Articular chondrocyte of knee joint (primary cell): Measurements from ENCODE around the gene HSFX3. TPM values are rescaled to one million over a fixed set of nuclear protein-coding genes. Genes with fewer than 3 reads are reported as not detected.

Experiments used
- total RNA-seq: library from RNA; depleted of rRNA; stranded (reverse); fragments of >200 nt; gene quantifications from 2 replicates; pipeline ENCODE4 v1.2.3, GENCODE V29; 2012

Gene HSFX3, protein sequence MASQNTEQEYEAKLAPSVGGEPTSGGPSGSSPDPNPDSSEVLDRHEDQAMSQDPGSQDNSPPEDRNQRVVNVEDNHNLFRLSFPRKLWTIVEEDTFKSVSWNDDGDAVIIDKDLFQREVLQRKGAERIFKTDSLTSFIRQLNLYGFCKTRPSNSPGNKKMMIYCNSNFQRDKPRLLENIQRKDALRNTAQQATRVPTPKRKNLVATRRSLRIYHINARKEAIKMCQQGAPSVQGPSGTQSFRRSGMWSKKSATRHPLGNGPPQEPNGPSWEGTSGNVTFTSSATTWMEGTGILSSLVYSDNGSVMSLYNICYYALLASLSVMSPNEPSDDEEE
- total RNA-seq: not detected in 2 replicates

DNA sequence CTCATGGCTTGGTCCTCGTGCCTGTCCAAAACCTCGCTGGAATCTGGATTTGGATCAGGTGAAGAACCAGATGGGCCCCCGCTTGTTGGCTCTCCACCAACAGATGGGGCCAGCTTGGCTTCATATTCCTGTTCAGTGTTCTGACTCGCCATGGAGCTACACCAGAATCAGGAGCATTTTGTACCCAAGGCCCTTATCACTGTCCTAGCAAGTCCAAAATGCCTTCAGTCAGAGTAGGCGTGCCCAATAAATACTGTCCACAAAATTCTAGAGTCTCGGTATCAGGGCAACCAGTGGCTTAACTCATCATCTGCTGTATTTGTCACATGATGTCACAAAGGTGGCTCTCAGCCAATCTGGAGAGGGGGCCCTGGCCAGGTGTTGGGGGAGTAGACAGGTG lies at the start of gene HSFX3:
Gene HSFX3, minus strand, starts transcription at position 224 of the 400 bp plus-strand sequence. Its CDS starts 72 bp downstream, at position 152.

DNA sequence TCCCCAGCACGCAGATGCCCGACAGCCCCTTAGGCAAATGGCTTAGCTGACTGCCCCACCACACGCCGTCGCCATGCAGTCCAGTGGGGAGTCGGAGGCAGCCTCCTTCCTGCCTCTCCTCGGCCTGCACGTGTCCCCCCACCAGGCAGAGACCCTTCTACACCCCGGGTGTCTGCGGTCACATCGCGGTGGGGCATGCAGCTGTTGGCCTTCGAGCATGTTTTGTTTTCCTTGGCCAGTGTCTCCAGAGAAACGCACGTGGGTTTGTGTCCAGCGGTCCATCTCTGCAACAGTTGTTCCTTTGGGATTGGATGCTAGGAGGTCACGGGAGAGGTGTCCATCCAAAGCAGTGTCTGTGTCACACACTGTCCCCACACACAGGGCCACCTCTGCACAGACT lies 45.5 kb upstream of the HSFX3 start, which contains the start of gene HSFX2:
Gene HSFX2, minus strand, starts transcription at position 101 of the 400 bp plus-strand sequence. CDS start 614 bp downstream, outside the sequence.

DNA sequence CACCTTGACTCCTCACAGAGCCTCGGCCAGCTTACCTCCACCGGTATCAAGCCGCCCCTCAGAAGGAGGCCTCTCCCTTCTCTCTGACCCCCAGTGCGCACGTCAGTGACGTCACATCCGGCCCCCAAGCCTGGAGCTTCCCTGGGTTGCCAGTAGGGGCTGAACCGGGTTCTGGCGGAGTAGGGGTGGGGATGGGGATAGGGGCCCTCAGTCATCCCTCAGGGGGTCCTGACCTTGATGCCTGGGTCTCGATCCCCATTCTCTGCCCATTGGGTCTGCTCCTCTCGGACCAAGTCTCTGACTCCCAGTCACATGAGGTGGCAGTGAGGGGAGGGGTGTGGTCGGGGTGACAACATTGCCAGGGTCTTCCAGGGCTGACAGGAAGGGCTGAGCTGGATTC lies 37.6 kb upstream of the HSFX3 start, which contains the start of gene MAGEA9B:
Gene MAGEA9B, minus strand, starts transcription at position 101 of the 400 bp plus-strand sequence. CDS start 4,280 bp downstream, outside the sequence.

DNA sequence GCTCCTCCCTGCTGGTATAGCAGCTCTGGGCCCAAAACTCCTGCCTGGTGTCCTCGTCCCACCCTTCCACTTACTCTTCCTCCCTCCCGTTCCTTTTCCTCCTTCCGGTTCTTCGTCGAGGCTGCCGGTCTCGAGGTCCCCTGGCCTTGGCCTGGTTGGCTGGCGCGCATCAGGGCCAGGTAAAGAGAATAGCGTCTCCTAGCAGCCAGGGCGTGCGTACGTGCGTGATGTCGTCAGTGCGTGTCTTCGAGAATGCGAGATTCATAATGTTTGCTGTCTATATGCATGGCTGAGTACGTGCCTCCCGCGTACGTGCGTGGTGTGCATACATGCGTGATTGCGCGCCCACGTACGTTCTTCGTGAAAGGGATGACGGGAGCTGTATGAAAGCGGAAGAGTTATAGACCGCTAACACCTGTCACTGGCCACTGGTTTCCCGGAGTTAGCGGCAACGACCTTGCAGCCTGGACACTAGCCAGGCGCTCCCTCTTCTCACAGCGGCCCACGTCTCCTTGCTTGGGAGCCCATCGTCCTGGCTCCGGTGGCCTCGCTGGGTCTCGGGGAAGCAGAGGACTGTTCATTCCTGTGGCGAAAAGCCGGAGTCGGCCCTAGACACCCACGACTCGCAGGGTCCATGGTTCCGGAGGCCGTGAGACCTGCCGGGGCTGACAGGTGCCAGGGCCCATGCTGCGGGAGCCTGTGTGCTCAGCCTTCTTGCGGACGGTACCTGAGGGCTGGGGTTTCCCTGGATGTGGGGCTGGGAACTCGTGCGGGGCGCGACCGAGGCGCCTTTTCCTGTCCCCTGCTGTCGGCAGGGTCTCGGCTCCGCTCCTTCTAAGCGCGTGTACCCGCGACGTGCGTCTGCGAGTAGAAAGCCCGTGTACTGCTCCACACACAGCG lies 8.9 kb downstream of the HSFX3 start, which contains the start of gene EOLA1:
Gene EOLA1, plus strand, starts transcription at position 392 of the 900 bp plus-strand sequence. CDS start 4,619 bp downstream, outside the sequence.

DNA sequence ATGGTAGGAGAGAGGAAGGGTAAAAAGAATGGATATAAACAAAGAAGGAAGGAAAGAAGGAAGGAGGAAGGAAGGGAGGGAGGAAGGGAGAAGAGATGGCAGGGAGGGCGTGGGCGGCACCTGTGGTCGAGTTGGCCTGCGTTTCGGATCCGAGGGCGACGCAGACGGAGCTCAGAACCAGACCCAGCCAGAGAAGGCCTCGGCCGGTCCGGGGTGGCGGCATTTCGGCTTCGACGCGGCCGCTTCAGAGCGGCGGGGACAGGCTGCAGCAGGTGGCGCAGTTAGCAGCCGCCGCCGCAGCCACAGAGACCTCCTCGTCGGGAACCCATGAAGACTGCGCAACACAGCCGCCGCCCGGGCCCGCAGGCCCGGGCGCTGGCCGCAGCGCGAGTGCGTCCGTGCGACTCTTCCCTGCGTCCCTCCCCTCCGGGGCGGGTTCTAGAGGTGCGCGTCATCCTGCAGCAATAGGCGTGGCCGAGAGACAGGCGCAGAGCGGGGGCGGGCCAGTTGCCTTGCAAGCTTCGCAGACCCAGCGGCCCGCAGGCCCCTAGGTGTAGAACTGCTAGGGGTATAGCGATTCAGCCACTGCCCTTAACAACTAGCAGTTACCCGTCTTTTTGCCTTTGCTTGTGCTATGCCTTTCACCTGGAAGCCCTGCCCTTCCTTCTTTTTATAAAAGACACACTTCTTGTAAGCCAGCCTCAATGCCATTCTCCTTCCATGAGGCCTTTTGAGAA lies 44.6 kb downstream of the HSFX3 start, which contains the start of gene IDS:
Gene IDS, minus strand, starts transcription at position 392 of the 737 bp plus-strand sequence. Its CDS starts 169 bp downstream, at position 223.

Other genes with a start within 250 kb of the HSFX3 start
- gene IDS, start 44.6 kb downstream of the HSFX3 start, total RNA-seq: 64.3 and 65.6 TPM in 2 replicates
- gene EOLA1, start 8.9 kb downstream of the HSFX3 start, total RNA-seq: 13.1 and 13.2 TPM in 2 replicates
- gene MAGEA9B, start 37.5 kb upstream of the HSFX3 start, total RNA-seq: not detected in 2 replicates
- 0.22 TPM in 1 of 2 replicates, not detected in the other for gene HSFX2, start 45.4 kb upstream of the HSFX3 start, total RNA-seq
- 16.3 and 18.7 TPM in 2 replicates for gene TMEM185A, start 81.9 kb upstream of the HSFX3 start, total RNA-seq
- not detected in 2 replicates for gene MAGEA11, start 162.1 kb upstream of the HSFX3 start, total RNA-seq
- gene HSFX1, start 224.1 kb upstream of the HSFX3 start, total RNA-seq: 0.43 and 1.2 TPM in 2 replicates
- gene MAGEA9, start 232.0 kb upstream of the HSFX3 start, total RNA-seq: not detected in 2 replicates